Tibial nerve (tissue), 4 donors: Measurements from ENCODE around the gene ECE1. TPM values are rescaled to one million over a fixed set of nuclear protein-coding genes. Genes with fewer than 3 reads are reported as not detected.

Experiments used
- DNase-seq, 2 donors: peaks; one replicate each; pipeline ENCODE4 v3.0.0-alpha.2; 2019; ENCODE audit warnings: low spot score in 2 of 2
- H3K27ac ChIP-seq, 4 donors: fragments of 200-600 bp; sonication (generic) in 3 of 4; one replicate each; pipeline ENCODE4 v1.5.1; 2017 to 2019; ENCODE audit warnings: mild to moderate bottlenecking in 1 of 4
- H3K27me3 ChIP-seq, 2 donors: fragments of 200-600 bp; sonication (generic) in 1 of 2; one replicate each; pipeline versions ENCODE4 v1.5.1 to v1.6.0; 2017 to 2019
- H3K36me3 ChIP-seq, 3 donors: fragments of 200-600 bp; sonication (generic); one replicate each; pipeline ENCODE4 v1.5.1; 2018 to 2019
- H3K4me1 ChIP-seq, 4 donors: fragments of 200-600 bp; sonication (generic) in 3 of 4; one replicate each; pipeline ENCODE4 v1.5.1; 2017 to 2019
- H3K4me3 ChIP-seq, 4 donors: fragments of 200-600 bp; sonication (generic) in 3 of 4; one replicate each; pipeline ENCODE4 v1.5.1; 2017 to 2019; ENCODE audit warnings: mild to moderate bottlenecking in 1 of 4, moderate library complexity in 1 of 4
- H3K9me3 ChIP-seq, 4 donors: fragments of 200-600 bp; sonication (generic) in 3 of 4; one replicate each; pipeline ENCODE4 v1.5.1; 2017 to 2019
- EP300 ChIP-seq, 2 donors: sonication (generic); formaldehyde crosslinking; IDR thresholded peaks; one replicate each; pipeline ENCODE4 v1.6.1; 2017; ENCODE audit warnings: antibody characterized with exemption in 2 of 2, mild to moderate bottlenecking in 1 of 2
- POLR2A ChIP-seq, 2 donors: fragments of 450-650 bp; IDR thresholded peaks; one replicate each; pipeline ENCODE4 v1.6.1; 2017; ENCODE audit warnings: antibody characterized with exemption in 2 of 2, mild to moderate bottlenecking in 2 of 2, moderate library complexity in 2 of 2
- WGBS, 2 donors: methylation state at CpG; one replicate each; pipeline ENCODE4 v1.1.5; 2018; 5-methylcytosine and 5-hydroxymethylcytosine counted together
- total RNA-seq, 4 donors: library from RNA; depleted of rRNA; stranded (reverse); fragments of >200 nt; gene quantifications; one replicate each; pipeline ENCODE4 v1.1.0, GENCODE V29; 2016
- TF ChIP-seq, protein P1 (sequence below), 5 experiments: fragments of 200-600 bp in 3 of 5; fragments of 450-650 bp in 2 of 5; sonication (generic) in 3 of 5; IDR thresholded peaks; one replicate each; pipeline ENCODE4 v1.5.1; 2016 to 2019; ENCODE audit warnings: antibody characterized with exemption in 5 of 5, mild to moderate bottlenecking in 3 of 5, moderate library complexity in 2 of 5

The ECE1 gene
- total RNA-seq, 4 donors from 2014 or later: 84.1 to 128 (median 110) TPM

DNA sequence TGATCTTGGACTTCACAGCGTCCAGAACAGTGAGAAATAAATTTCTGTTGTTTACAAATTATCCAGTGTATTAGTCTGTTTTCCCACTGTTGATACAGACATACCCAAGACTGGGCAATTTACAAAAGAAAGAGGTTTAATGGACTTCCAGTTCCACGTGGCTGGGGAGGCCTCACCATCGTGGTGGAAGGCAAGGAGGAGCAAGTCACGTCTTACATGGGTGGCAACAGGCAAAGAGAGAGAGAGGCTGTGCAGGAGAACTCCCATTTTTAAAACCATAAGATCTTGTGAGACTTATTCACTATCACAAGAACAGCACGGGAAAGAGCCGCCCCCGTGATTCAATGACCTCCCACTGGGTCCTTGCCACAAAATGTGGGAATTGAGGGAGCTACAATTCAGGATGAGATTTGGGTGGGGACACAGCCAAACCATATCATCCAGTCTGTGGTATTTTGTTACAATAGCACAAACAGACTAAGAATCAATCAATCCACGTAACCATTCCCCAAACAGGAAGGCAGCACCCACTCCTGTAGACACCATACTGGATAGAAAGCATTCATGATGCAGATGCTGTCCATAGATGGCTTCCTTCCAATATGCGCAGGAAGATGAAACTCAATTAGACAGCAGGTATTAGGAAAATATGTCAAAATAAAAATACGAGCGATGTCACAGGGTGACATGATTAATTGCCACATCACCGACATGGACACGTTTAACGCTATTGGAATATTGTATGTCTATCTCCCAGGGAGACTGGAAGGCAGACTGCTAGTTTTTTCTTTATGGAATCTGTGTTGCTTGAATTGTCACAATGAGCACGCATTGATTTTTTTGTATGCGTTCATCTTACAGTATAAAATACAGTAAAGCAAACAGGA lies 22.8 kb downstream of the ECE1 start:
- WGBS, 2 donors: 86 to 91% methylated on average over 16 of the region's 16 CpGs
- H3K4me1 ChIP-seq: peaks cover 0 to 68% (median 29%) of the 10 kb centered on the region in 4 donors
- peaks cover 4 to 60% (median 5%) of the 10 kb centered on the region in 3 donors for H3K36me3 ChIP-seq
- TF ChIP-seq EP300 (IDR thresholded peaks at IDR 0.05) (no peak), POLR2A (IDR thresholded peaks at IDR 0.05) (no peak)
- TF ChIP-seq, protein P1, sequence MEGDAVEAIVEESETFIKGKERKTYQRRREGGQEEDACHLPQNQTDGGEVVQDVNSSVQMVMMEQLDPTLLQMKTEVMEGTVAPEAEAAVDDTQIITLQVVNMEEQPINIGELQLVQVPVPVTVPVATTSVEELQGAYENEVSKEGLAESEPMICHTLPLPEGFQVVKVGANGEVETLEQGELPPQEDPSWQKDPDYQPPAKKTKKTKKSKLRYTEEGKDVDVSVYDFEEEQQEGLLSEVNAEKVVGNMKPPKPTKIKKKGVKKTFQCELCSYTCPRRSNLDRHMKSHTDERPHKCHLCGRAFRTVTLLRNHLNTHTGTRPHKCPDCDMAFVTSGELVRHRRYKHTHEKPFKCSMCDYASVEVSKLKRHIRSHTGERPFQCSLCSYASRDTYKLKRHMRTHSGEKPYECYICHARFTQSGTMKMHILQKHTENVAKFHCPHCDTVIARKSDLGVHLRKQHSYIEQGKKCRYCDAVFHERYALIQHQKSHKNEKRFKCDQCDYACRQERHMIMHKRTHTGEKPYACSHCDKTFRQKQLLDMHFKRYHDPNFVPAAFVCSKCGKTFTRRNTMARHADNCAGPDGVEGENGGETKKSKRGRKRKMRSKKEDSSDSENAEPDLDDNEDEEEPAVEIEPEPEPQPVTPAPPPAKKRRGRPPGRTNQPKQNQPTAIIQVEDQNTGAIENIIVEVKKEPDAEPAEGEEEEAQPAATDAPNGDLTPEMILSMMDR (IDR thresholded peaks at IDR 0.05): no peak
- H3K9me3 ChIP-seq: no peaks in the 10 kb centered on the region
- no peaks in the 10 kb centered on the region for H3K27me3 ChIP-seq
- H3K4me3 ChIP-seq: no peak overlapping the region
- no peak for DNase-seq
- H3K27ac ChIP-seq: peak overlapping the region in 2 of 4 donors; percentile 74 to 96

DNA sequence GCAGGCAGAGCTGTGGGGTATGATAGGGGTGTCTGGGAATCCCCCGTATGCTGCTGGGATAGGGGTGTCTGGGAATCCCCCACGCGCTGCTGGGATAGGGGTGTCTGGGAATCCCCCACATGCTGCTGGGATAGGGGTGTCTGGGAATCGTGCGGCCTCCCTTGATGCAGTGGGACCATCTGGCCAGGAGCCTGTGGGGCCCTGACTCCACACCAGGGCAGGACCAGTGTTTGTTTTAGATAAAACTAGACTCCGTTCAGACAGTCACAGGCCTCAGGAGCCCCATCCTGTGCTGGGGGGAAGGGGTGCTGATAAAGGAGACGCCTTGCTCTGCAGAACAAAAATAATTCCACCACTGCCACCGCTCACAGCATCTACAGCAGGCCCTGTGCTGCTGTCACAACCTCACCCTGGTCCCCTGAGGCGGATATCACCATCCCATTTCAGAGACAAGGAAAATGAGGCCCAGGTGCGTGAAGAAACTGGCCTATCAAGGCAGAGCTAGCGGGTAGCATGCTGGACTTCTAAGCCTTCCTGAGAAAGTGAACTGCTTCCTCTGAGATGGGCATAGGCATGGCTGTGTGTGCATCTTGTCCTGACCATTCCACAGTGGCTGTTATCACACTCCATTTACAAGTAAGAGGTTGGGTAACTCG lies 24.0 kb downstream of the ECE1 start:
- no peak for DNase-seq
- Histone ChIP-seq H3K4me3 (no peak overlapping the region), H3K9me3 (no peaks in the 10 kb centered on the region), H3K4me1 (peaks cover 0 to 80% (median 38%) of the 10 kb centered on the region in 4 donors), H3K27ac (peak overlapping the region in 2 of 4 donors; percentile 74 to 96), H3K27me3 (no peaks in the 10 kb centered on the region), H3K36me3 (peaks cover 0 to 48% (median 5%) of the 10 kb centered on the region in 3 donors)
- TF ChIP-seq, protein P1 (IDR thresholded peaks at IDR 0.05): no peak
- TF ChIP-seq EP300 (IDR thresholded peaks at IDR 0.05) (no peak), POLR2A (IDR thresholded peaks at IDR 0.05) (no peak)
- 81 to 84% methylated on average over 12 of the region's 12 CpGs for WGBS, 2 donors

DNA sequence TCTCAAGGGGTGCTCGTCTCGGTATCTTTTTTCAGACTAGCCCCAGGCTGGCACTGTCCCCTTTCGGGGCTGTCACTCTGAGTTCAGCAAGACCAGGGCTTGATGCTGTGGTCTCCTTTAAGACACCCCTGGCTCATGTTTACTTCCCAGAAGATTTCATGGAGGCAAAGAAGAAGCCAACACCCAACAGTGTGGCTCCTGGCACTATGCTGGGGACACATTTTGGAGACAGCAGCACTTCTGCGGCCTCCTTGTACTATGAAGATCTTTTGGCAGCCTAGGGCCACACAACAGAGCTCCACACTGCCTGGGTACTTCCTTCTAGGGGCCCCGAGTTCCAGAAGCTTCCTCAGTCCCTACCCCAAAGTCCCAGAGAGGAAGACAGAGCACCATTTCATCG lies 24.6 kb downstream of the ECE1 start:
- Histone ChIP-seq H3K27ac (peak overlapping the region in 3 of 4 donors; percentile 47 to 96 (median 74)), H3K27me3 (no peaks in the 10 kb centered on the region), H3K9me3 (no peaks in the 10 kb centered on the region), H3K4me1 (peaks cover 0 to 86% (median 44%) of the 10 kb centered on the region in 4 donors), H3K4me3 (no peak overlapping the region), H3K36me3 (peaks cover 0 to 42% (median 5%) of the 10 kb centered on the region in 3 donors)
- no peak for DNase-seq
- no peak for TF ChIP-seq POLR2A (IDR thresholded peaks at IDR 0.05)
- TF ChIP-seq, protein P1 (IDR thresholded peaks at IDR 0.05): no peak
- 79 to 81% methylated on average over 6 of the region's 6 CpGs for WGBS, 2 donors

DNA sequence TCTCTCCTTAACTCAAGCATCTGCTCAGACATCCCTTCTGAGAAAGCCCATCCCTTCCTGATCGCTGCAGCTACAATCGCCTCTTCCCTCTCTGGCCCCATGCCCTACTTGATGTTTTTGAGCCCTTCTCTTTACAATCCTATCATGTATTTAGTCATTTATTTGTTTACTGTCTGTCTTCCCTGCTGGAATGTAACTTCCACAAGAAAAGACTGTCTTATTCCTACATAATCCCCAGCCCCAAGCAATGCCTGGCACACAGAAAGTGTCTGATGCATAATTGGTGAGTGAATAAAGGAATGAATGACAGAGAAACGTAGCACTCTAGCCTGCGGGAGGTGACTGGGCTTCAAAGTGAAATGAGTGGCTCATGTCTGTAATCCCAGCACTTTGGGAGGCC lies 25.4 kb downstream of the ECE1 start:
- DNase-seq: no peak
- no peaks in the 10 kb centered on the region for H3K9me3 ChIP-seq
- no peak overlapping the region for H3K4me3 ChIP-seq
- peak overlapping the region in 3 of 4 donors; percentile 47 to 96 (median 74) for H3K27ac ChIP-seq
- TF ChIP-seq EP300 (IDR thresholded peaks at IDR 0.05) (no peak), POLR2A (IDR thresholded peaks at IDR 0.05) (no peak)
- TF ChIP-seq, protein P1 (IDR thresholded peaks at IDR 0.05): no peak
- WGBS, 2 donors: 58 to 68% methylated on average over 4 of the region's 4 CpGs
- no peaks in the 10 kb centered on the region for H3K27me3 ChIP-seq
- peaks cover 0 to 39% (median 5%) of the 10 kb centered on the region in 3 donors for H3K36me3 ChIP-seq
- peaks cover 0 to 88% (median 45%) of the 10 kb centered on the region in 4 donors for H3K4me1 ChIP-seq
